GM23338 (cell line): ENCODE data around the gene TREM1. TPM values are rescaled to one million over a fixed set of nuclear protein-coding genes. Genes with fewer than 3 reads are reported as not detected.

Source experiments
- ATAC-seq: fragments of 200-7000 bp; cut with Tn5 transposase; 3 replicates; pipeline ENCODE4 v1.9.1; 2020
- DNase-seq: peaks from one replicate; pipeline ENCODE4 v3.0.0-alpha.2; 2015; ENCODE audit warnings: low spot score
- H2AFZ ChIP-seq: fragments of 200-600 bp; sonication (generic); 2 replicates; pipeline ENCODE4 v1.8.0; 2016; ENCODE audit warnings: antibody characterized with exemption, mild to moderate bottlenecking, moderate library complexity
- H3F3A ChIP-seq: fragments of 200-600 bp; sonication (generic); replicated peaks from 2 replicates; pipeline ENCODE4 v1.8.0; 2017; ENCODE audit warnings: antibody characterized with exemption, mixed run types, low read depth
- H3K27ac ChIP-seq: fragments of 200-600 bp; sonication (generic); 2 replicates; pipeline ENCODE4 v1.6.1; 2016; ENCODE audit warnings: low read depth
- H3K27me3 ChIP-seq: fragments of 200-600 bp; sonication (generic); 2 replicates; pipeline ENCODE4 v1.8.0; 2016; ENCODE audit warnings: mild to moderate bottlenecking, mixed run types, moderate library complexity; ENCODE audit not compliant: insufficient read depth
- H3K36me3 ChIP-seq: fragments of 200-600 bp; sonication (generic); 2 replicates; pipeline ENCODE4 v1.8.0; 2016; ENCODE audit warnings: mild to moderate bottlenecking; ENCODE audit not compliant: insufficient read depth
- H3K4me1 ChIP-seq: fragments of 200-600 bp; sonication (generic); 2 replicates; pipeline ENCODE4 v1.8.0; 2016; ENCODE audit warnings: mild to moderate bottlenecking, moderate library complexity; ENCODE audit not compliant: insufficient read depth
- H3K4me2 ChIP-seq: fragments of 200-600 bp; sonication (generic); 2 replicates; pipeline ENCODE4 v1.7.1; 2017; ENCODE audit warnings: mixed run types
- H3K4me3 ChIP-seq: fragments of 200-600 bp; sonication (generic); 2 replicates; pipeline ENCODE4 v1.6.1; 2016; ENCODE audit warnings: mixed run types
- H3K79me2 ChIP-seq: fragments of 200-600 bp; sonication (generic); replicated peaks from 2 replicates; pipeline ENCODE4 v1.8.0; 2017; ENCODE audit warnings: mild to moderate bottlenecking; ENCODE audit not compliant: insufficient read depth
- H3K9me2 ChIP-seq: fragments of 200-600 bp; sonication (generic); 2 replicates; pipeline ENCODE4 v1.8.0; 2017; ENCODE audit not compliant: insufficient read depth
- H4K20me1 ChIP-seq: fragments of 200-600 bp; sonication (generic); replicated peaks from 2 replicates; pipeline ENCODE4 v1.8.0; 2017; ENCODE audit warnings: mild to moderate bottlenecking; ENCODE audit not compliant: insufficient read depth
- H3K27ac Mint-ChIP-seq: 2 replicates; pipeline ENCODE4 v1.8.0; 2020; ENCODE audit warnings: inconsistent platforms, mild to moderate bottlenecking, moderate library complexity, mixed read lengths
- H3K27me3 Mint-ChIP-seq: 3 replicates; pipeline ENCODE4 v1.8.0; 2022; ENCODE audit warnings: low read depth, mild to moderate bottlenecking, moderate library complexity, mixed read lengths, inconsistent platforms; ENCODE audit not compliant: insufficient read depth, poor library complexity
- H3K36me3 Mint-ChIP-seq: 3 replicates; pipeline ENCODE4 v1.8.0; 2021; ENCODE audit warnings: low read depth, mild to moderate bottlenecking, inconsistent platforms, moderate library complexity, mixed read lengths
- H3K4me1 Mint-ChIP-seq: 3 replicates; pipeline ENCODE4 v1.8.0; 2020; ENCODE audit warnings: mild to moderate bottlenecking, inconsistent platforms, mixed read lengths
- H3K4me3 Mint-ChIP-seq: 3 replicates; pipeline ENCODE4 v1.8.0; 2021; ENCODE audit warnings: moderate library complexity, mild to moderate bottlenecking, inconsistent platforms, mixed read lengths
- H3K9me3 Mint-ChIP-seq: 3 replicates; pipeline ENCODE4 v1.8.0; 2020; ENCODE audit warnings: moderate library complexity, mild to moderate bottlenecking, inconsistent platforms, mixed read lengths
- EZH2phosphoT487 ChIP-seq: fragments of 200-600 bp; sonication (generic); IDR thresholded peaks from one replicate; pipeline ENCODE4 v1.8.1; 2018; ENCODE audit warnings: antibody characterized with exemption; ENCODE audit not compliant: unreplicated experiment
- POLR2AphosphoS5 ChIP-seq: IDR thresholded peaks from 2 replicates; pipeline ENCODE4 v1.6.1; 2016; ENCODE audit warnings: antibody characterized with exemption, low read depth
- REST ChIP-seq: IDR thresholded peaks from one replicate; pipeline ENCODE4 v1.6.1; 2018; ENCODE audit warnings: antibody characterized with exemption; ENCODE audit not compliant: unreplicated experiment
- STAT1 ChIP-seq: IDR thresholded peaks from one replicate; pipeline ENCODE4 v1.6.1; 2016; ENCODE audit warnings: antibody characterized with exemption; ENCODE audit not compliant: unreplicated experiment
- ZNF462 ChIP-seq: fragments of 250-450 bp; sonication (Bioruptor Pico); IDR thresholded peaks from 2 replicates; pipeline ENCODE4 v1.5.0; 2020; ENCODE audit warnings: mild to moderate bottlenecking, moderate library complexity
- polyA plus RNA-seq: library from polyadenylated mRNA; unstranded; fragments of >200 nt; fragmentation: Nextera tagmentation; extraction: Ambion mirVana; gene quantifications from 2 replicates; pipeline ENCODE4 v1.2.1, GENCODE V29; 2016
- total RNA-seq: library from RNA; depleted of rRNA; stranded (reverse); fragments of >200 nt; shearing (Covaris generic); gene quantifications from 2 replicates; pipeline ENCODE4 v1.2.3, GENCODE V29; 2014
- TF ChIP-seq, protein P1 (sequence below), 2 experiments: fragments of 200-600 bp in 1 of 2; sonication (generic) in 1 of 2; conservative IDR thresholded peaks; 2 replicates each; pipeline versions ENCODE4 v1.5.1 to v1.6.1; 2016 to 2017; ENCODE audit warnings: antibody characterized with exemption in 2 of 2, low read depth in 2 of 2, mild to moderate bottlenecking in 2 of 2, moderate library complexity in 1 of 2

The TREM1 gene
- total and polyA plus RNA-seq, 2 experiments from 2014 or later, result not detected

- no peaks in the 10 kb centered on the region for H3K36me3 ChIP-seq
- ATAC-seq, result no peak
- Mint-ChIP-seq H3K27me3 (peaks cover 2% of the 10 kb centered on the region), H3K4me3 (no peak overlapping the region), H3K36me3 (no peaks in the 10 kb centered on the region), H3K27ac (no peak overlapping the region), H3K4me1 (peaks cover 11% of the 10 kb centered on the region), H3K9me3 (no peaks in the 10 kb centered on the region)
- no peak overlapping the region for H3K4me2 ChIP-seq
- H3F3A ChIP-seq, result no peaks in the 10 kb centered on the region
- H3K79me2 ChIP-seq, result no peaks in the 10 kb centered on the region
- H3K27ac ChIP-seq, result no peak overlapping the region
- no peaks in the 10 kb centered on the region for H4K20me1 ChIP-seq
- H3K9me2 ChIP-seq, result no peaks in the 10 kb centered on the region
- no peak overlapping the region for H2AFZ ChIP-seq
- no peaks in the 10 kb centered on the region for H3K27me3 ChIP-seq
- H3K4me3 ChIP-seq, result no peak overlapping the region
- TF ChIP-seq EZH2phosphoT487 (no peak), REST (no peak), POLR2AphosphoS5 (no peak), ZNF462 (CRISPR knock-in tag) (no peak), STAT1 (no peak)
- TF ChIP-seq, protein P1, sequence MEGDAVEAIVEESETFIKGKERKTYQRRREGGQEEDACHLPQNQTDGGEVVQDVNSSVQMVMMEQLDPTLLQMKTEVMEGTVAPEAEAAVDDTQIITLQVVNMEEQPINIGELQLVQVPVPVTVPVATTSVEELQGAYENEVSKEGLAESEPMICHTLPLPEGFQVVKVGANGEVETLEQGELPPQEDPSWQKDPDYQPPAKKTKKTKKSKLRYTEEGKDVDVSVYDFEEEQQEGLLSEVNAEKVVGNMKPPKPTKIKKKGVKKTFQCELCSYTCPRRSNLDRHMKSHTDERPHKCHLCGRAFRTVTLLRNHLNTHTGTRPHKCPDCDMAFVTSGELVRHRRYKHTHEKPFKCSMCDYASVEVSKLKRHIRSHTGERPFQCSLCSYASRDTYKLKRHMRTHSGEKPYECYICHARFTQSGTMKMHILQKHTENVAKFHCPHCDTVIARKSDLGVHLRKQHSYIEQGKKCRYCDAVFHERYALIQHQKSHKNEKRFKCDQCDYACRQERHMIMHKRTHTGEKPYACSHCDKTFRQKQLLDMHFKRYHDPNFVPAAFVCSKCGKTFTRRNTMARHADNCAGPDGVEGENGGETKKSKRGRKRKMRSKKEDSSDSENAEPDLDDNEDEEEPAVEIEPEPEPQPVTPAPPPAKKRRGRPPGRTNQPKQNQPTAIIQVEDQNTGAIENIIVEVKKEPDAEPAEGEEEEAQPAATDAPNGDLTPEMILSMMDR (conservative IDR thresholded peaks at IDR 0.05; ENCODE audit: low read depth in 2 of 2), result no peak
- DNase-seq, result no peak
- no peaks in the 10 kb centered on the region; the same call in 1 of the 2 replicates for H3K4me1 ChIP-seq
Measured at GRCh38 chr6:41231246-41231645, 55.2 kb downstream of the TREM1 start.
